Uterus (tissue), 4 donors: ENCODE data around the gene STUB1. TPM values are rescaled to one million over a fixed set of nuclear protein-coding genes. Genes with fewer than 3 reads are reported as not detected.

Source experiments
- DNase-seq, 2 donors: peaks; one replicate each; pipeline ENCODE4 v3.0.0-alpha.2; 2019 to 2020
- H3K27ac ChIP-seq, 2 donors: fragments of 200-600 bp; sonication (generic); 1 replicate in 1 of 2; 2 replicates in 1 of 2; pipeline ENCODE4 v1.5.1; 2016 to 2018
- H3K27me3 ChIP-seq, 2 donors: fragments of 200-600 bp; sonication (generic); one replicate each; pipeline ENCODE4 v1.5.1; 2018 to 2019; ENCODE audit warnings: control low read depth in 1 of 2
- H3K36me3 ChIP-seq, 2 donors: fragments of 200-600 bp; sonication (generic); one replicate each; pipeline ENCODE4 v1.5.1; 2019; ENCODE audit warnings: control low read depth in 1 of 2
- H3K4me1 ChIP-seq, 2 donors: fragments of 200-600 bp; sonication (generic); one replicate each; pipeline ENCODE4 v1.5.1; 2018 to 2019; ENCODE audit warnings: control low read depth in 1 of 2
- H3K4me3 ChIP-seq, 2 donors: fragments of 200-600 bp; sonication (generic); 1 replicate in 1 of 2; 2 replicates in 1 of 2; pipeline ENCODE4 v1.5.1; 2018 to 2019; ENCODE audit warnings: mild to moderate bottlenecking in 1 of 2
- H3K9me3 ChIP-seq, 2 donors: fragments of 200-600 bp; sonication (generic); one replicate each; pipeline ENCODE4 v1.5.1; 2019; ENCODE audit warnings: control low read depth in 1 of 2
- POLR2A ChIP-seq, 2 donors: fragments of 450-650 bp; IDR thresholded peaks; one replicate each; pipeline ENCODE4 v1.6.1; 2016; ENCODE audit warnings: antibody characterized with exemption in 2 of 2, mild to moderate bottlenecking in 1 of 2, moderate library complexity in 1 of 2
- intact Hi-C: fragments of 100-400 bp; cut with DNase I; formaldehyde crosslinking; loops from one replicate; pipeline ENCODE4 v1.15.1; 2023; ENCODE audit warnings: low total_unique reads
- total RNA-seq, 4 donors: library from RNA; depleted of rRNA in 3 of 4; stranded (reverse); fragments of >200 nt in 3 of 4; gene quantifications; one replicate each; pipeline versions ENCODE4 v1.1.0 to v1.2.4, GENCODE V29; 2014 to 2023
- TF ChIP-seq, protein P1 (sequence below), 4 experiments: fragments of 200-600 bp in 2 of 4; fragments of 450-650 bp in 2 of 4; sonication (generic) in 2 of 4; IDR thresholded peaks; one replicate each; pipeline ENCODE4 v1.5.1; 2016 to 2019; ENCODE audit warnings: antibody characterized with exemption in 4 of 4, mild to moderate bottlenecking in 2 of 4, moderate library complexity in 1 of 4
- donor health status: DM: yes; HTN: yes; CAD: no.

STUB1 gene
- total RNA-seq, 4 donors from 2014 or later: 62.7 to 212 (median 93.3) TPM

DNA sequence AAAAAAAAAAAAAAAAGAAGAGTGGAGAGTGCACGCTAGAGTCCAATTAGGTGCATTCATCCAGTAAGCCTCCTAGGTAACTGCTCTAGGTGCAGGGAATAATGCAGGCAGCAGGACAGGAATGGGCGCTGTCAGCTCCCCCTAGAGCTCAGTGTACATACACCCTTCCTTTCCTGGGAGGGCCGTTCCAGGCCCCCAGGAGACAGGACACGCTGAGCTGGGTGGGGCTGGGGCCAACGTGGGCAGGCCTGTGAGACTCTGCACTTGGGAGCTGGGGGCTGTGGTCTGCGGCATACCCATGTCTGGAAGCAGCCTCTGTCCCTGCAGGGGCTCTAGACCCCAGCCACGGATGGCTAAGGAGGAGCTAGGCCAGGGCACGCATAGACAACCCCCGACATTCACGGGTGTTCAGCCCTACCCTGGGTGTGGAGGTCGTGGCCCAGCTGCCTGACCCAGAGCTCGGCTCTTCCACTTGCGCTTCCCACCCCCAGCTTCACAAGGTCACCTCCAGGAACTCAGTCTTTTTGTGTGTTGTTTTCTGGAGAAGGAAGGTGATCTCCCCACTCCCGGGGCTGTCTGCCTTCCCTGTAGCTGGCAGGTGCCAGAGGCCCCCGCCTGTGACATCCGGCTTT, 39.7 kb downstream of the STUB1 start:
- Histone ChIP-seq H3K9me3 (no peaks in the 10 kb centered on the region), H3K4me1 (peaks cover 5 to 29% of the 10 kb centered on the region in 2 donors), H3K27ac (peak overlapping the region; percentile 79 to 84), H3K4me3 (peak overlapping the region; percentile 64 to 79), H3K36me3 (no peaks in the 10 kb centered on the region), H3K27me3 (no peaks in the 10 kb centered on the region)
- intact Hi-C loops: no loop called here
- TF ChIP-seq, protein P1, sequence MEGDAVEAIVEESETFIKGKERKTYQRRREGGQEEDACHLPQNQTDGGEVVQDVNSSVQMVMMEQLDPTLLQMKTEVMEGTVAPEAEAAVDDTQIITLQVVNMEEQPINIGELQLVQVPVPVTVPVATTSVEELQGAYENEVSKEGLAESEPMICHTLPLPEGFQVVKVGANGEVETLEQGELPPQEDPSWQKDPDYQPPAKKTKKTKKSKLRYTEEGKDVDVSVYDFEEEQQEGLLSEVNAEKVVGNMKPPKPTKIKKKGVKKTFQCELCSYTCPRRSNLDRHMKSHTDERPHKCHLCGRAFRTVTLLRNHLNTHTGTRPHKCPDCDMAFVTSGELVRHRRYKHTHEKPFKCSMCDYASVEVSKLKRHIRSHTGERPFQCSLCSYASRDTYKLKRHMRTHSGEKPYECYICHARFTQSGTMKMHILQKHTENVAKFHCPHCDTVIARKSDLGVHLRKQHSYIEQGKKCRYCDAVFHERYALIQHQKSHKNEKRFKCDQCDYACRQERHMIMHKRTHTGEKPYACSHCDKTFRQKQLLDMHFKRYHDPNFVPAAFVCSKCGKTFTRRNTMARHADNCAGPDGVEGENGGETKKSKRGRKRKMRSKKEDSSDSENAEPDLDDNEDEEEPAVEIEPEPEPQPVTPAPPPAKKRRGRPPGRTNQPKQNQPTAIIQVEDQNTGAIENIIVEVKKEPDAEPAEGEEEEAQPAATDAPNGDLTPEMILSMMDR (IDR thresholded peaks at IDR 0.05): no peak
- no peak for TF ChIP-seq POLR2A (IDR thresholded peaks at IDR 0.05)
- no peak for DNase-seq

DNA sequence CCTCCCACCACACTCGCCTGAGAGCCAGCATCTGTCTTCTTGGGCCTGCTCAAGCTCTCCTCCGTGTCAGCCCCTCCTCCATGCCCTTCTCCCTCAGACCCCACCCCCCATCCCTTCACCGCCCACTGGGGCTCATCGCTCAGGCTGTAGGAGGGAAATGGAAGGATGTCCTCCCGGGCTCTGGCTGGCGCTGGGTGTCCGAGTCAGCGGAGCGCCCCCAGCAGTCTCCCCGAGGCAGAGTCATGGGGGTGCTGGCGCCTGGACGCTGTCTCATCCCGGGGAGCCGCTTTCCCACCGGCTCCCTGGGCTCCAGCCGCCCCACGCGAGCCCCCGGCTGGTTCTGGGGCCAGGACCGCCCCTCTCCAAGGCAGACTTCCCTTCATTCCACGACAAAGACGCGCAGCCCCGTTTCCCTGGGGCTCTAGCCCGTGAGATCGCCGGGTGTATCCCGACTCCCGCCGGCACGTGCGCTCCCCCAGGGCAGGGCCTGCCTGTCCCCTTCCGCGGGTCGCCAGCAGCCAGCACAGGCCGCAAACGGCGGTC, 40.3 kb downstream of the STUB1 start:
- no peak for TF ChIP-seq POLR2A (IDR thresholded peaks at IDR 0.05)
- TF ChIP-seq, protein P1 (IDR thresholded peaks at IDR 0.05): no peak
- Histone ChIP-seq H3K27ac (peak overlapping the region; percentile 79 to 84), H3K4me3 (peak overlapping the region; percentile 64 to 79), H3K36me3 (no peaks in the 10 kb centered on the region), H3K4me1 (peaks cover 5 to 26% of the 10 kb centered on the region in 2 donors), H3K9me3 (no peaks in the 10 kb centered on the region), H3K27me3 (no peaks in the 10 kb centered on the region)
- intact Hi-C loops: no loop called here
- peak; percentile 51 to 58 for DNase-seq

DNA sequence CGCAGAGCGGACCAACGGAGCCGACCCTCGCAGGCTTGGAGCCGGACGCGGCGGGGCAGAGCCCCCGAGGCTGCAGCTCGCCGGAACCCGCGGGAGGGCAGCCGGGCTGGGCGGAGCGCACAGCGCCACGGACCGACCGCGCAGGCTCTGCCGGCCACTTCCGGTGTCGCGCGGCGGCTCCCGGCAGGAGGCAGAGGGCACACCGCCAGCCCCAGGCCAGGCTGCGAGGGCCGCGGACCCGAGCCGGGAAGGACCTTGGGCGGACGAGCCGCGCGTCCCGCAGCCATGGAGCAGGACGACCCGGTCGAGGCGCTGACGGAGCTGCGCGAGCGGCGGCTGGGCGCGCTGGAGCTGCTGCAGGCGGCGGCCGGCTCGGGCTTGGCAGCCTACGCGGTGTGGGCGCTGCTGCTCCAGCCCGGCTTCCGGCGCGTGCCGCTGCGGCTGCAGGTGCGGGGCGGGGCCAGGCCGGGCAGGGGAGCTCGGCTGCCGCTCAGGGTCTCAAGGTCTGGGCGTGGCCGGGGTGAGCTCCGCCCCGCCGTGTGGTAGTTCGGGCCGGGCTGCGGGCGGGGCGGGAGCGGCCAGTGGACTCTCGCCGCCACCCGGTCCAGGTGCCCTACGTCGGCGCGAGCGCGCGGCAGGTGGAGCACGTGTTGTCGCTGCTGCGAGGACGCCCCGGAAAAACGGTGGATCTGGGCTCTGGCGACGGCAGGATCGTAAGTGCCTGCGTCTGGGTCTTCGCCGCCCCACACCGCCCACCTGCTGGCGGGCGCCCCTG, 41.0 kb downstream of the STUB1 start, which contains the start of gene ANTKMT:
Gene ANTKMT, plus strand, starts transcription at position 157 of the 775 bp plus-strand sequence. Its CDS starts 129 bp downstream, at position 286.
- H3K27me3 ChIP-seq: peaks cover 0 to 3% of the 10 kb centered on the region in 2 donors
- peak; percentile 33 to 67 for TF ChIP-seq POLR2A (IDR thresholded peaks at IDR 0.05)
- TF ChIP-seq, protein P1 (IDR thresholded peaks at IDR 0.05): peak in 3 of 4 experiments; percentile 18 to 44 (median 27)
- H3K27ac ChIP-seq: peak within 1 kb of the TSS; percentile 79 to 84
- intact Hi-C loops: no loop called here
- H3K36me3 ChIP-seq: no peaks in the 10 kb centered on the region
- no peaks in the 10 kb centered on the region for H3K9me3 ChIP-seq
- peak; percentile 57 to 78 for DNase-seq
- H3K4me1 ChIP-seq: peaks cover 3 to 20% of the 10 kb centered on the region in 2 donors
- H3K4me3 ChIP-seq: peak within 1 kb of the TSS; percentile 64 to 79

DNA sequence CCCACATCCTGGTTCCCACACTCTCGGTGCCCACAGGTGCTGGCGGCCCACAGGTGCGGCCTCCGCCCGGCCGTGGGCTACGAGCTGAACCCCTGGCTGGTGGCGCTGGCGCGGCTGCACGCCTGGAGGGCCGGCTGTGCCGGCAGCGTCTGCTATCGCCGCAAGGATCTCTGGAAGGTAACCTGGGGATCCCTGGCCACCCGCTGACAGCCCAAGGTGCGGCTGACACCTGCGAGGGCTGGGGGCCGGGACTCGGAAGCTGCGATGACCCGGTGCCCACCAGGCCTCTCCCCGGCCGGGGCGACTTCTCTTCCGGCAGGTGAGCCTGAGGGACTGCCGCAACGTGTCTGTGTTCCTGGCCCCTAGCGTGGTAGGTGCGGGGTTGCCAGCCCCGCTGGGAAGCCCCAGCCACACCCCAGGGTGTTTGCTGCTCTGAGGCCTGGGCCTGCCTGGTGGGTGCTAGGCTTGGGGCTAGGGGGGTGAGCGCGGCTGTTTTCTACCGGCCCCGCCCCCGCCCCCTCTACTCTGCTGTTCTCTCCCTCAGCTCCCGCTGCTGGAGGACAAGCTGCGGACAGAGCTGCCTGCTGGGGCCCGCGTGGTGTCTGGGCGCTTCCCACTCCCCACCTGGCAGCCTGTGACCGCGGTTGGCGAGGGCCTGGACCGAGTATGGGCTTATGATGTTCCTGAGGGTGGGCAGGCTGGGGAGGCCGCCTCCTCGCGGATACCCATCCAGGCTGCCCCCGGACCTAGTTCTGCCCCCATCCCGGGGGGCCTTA, 41.7 kb downstream of the STUB1 start:
- TF ChIP-seq, protein P1 (IDR thresholded peaks at IDR 0.05): no peak
- TF ChIP-seq POLR2A (IDR thresholded peaks at IDR 0.05): no peak
- intact Hi-C loops: no loop called here
- Histone ChIP-seq H3K4me1 (peaks cover 0 to 21% of the 10 kb centered on the region in 2 donors), H3K9me3 (no peaks in the 10 kb centered on the region), H3K27me3 (peaks cover 0 to 8% of the 10 kb centered on the region in 2 donors), H3K4me3 (peak overlapping the region; percentile 64 to 79), H3K27ac (peak overlapping the region; percentile 79 to 84), H3K36me3 (no peaks in the 10 kb centered on the region)
- no peak for DNase-seq
